ENCODE measurements around the gene AOC1.

- TF ChIP-seq JUNB (IDR thresholded peaks at IDR 0.05) = no peak
- no peak for TF ChIP-seq REST (IDR thresholded peaks at IDR 0.05; ENCODE audit: low read depth, low read length)
- TF ChIP-seq, protein P1, sequence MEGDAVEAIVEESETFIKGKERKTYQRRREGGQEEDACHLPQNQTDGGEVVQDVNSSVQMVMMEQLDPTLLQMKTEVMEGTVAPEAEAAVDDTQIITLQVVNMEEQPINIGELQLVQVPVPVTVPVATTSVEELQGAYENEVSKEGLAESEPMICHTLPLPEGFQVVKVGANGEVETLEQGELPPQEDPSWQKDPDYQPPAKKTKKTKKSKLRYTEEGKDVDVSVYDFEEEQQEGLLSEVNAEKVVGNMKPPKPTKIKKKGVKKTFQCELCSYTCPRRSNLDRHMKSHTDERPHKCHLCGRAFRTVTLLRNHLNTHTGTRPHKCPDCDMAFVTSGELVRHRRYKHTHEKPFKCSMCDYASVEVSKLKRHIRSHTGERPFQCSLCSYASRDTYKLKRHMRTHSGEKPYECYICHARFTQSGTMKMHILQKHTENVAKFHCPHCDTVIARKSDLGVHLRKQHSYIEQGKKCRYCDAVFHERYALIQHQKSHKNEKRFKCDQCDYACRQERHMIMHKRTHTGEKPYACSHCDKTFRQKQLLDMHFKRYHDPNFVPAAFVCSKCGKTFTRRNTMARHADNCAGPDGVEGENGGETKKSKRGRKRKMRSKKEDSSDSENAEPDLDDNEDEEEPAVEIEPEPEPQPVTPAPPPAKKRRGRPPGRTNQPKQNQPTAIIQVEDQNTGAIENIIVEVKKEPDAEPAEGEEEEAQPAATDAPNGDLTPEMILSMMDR (IDR thresholded peaks at IDR 0.05 in 2 of 3, conservative IDR thresholded peaks at IDR 0.05 in 1 of 3; ENCODE audit: control insufficient read depth in 2 of 3, extremely low read depth in 1 of 3, insufficient read depth in 1 of 3, low read depth in 3 of 3, low read length in 3 of 3) = no peak
- no peak for TF ChIP-seq LARP7 (IDR thresholded peaks at IDR 0.05)
- TF ChIP-seq POLR2AphosphoS5 (IDR thresholded peaks at IDR 0.05; ENCODE audit: low read length) = no peak
- TF ChIP-seq EP300 (IDR thresholded peaks at IDR 0.05; ENCODE audit: borderline replicate concordance in 1 of 2, control insufficient read depth in 1 of 2, low read depth in 2 of 2, low read length in 2 of 2) = no peak
- TF ChIP-seq CREB1 (IDR thresholded peaks at IDR 0.05; ENCODE audit: low read depth) = no peak
- no peak for TF ChIP-seq CBFB (IDR thresholded peaks at IDR 0.05; ENCODE audit: low read depth)
- TF ChIP-seq NR2F1 (conservative IDR thresholded peaks at IDR 0.05) = no peak
Observed at GRCh38 chr7:150903606-150904005, 51.3 kb downstream of the AOC1 start.

Measured in GM12878 (cell line).